CD4-positive, CD25-positive, alpha-beta regulatory T cell (primary cell): ENCODE results near the gene ZNF444. TPM values are rescaled to one million over a fixed set of nuclear protein-coding genes. Genes with fewer than 3 reads are reported as not detected.

Experiments
- ATAC-seq, 2 donors: fragments of 150-1000 bp; cut with Tn5 transposase; one replicate each; pipeline ENCODE4 v1.10.0; 2021; ENCODE audit warnings: low read depth in 2 of 2, moderate number of reproducible peaks in 2 of 2, moderate library complexity in 1 of 2
- DNase-seq, 3 donors: peaks; one replicate each; pipeline versions ENCODE4 v3.0.0 to v3.0.0-alpha.2; 2012 to 2022; ENCODE audit warnings: mixed read lengths in 1 of 3
- H3K27ac ChIP-seq: one replicate; pipeline ENCODE4 v1.7.0; 2013; ENCODE audit warnings: mild to moderate bottlenecking, low read length; ENCODE audit not compliant: insufficient read depth, poor library complexity, severe bottlenecking
- H3K27me3 ChIP-seq: one replicate; pipeline ENCODE4 v1.7.0; 2013; ENCODE audit warnings: low read length; ENCODE audit not compliant: control insufficient read depth, insufficient read depth
- H3K36me3 ChIP-seq: one replicate; pipeline ENCODE4 v1.7.0; 2013; ENCODE audit warnings: mild to moderate bottlenecking, low read length, moderate library complexity; ENCODE audit not compliant: control insufficient read depth, insufficient read depth
- H3K4me1 ChIP-seq: 2 replicates; pipeline ENCODE4 v1.7.0; 2013; ENCODE audit warnings: mild to moderate bottlenecking, low read length; ENCODE audit not compliant: insufficient read depth, control insufficient read depth, poor library complexity, severe bottlenecking
- H3K4me3 ChIP-seq: one replicate; pipeline ENCODE4 v1.7.0; 2013; ENCODE audit warnings: low read depth, mild to moderate bottlenecking, low read length, moderate library complexity
- H3K9me3 ChIP-seq, 2 experiments: 1 replicate in 1 of 2; 2 replicates in 1 of 2; pipeline ENCODE4 v1.7.0; 2013; ENCODE audit warnings: low read length in 2 of 2, mild to moderate bottlenecking in 1 of 2, moderate library complexity in 1 of 2; ENCODE audit not compliant: control insufficient read depth in 2 of 2
- H3K27ac Mint-ChIP-seq, 3 donors: one replicate each; pipeline ENCODE4 v1.8.0; 2020 to 2022; ENCODE audit warnings: mild to moderate bottlenecking in 3 of 3, mixed read lengths in 3 of 3, moderate library complexity in 2 of 3
- H3K27me3 Mint-ChIP-seq: one replicate; pipeline ENCODE4 v1.8.0; 2022; ENCODE audit warnings: mild to moderate bottlenecking, mixed read lengths
- H3K36me3 Mint-ChIP-seq: one replicate; pipeline ENCODE4 v1.8.0; 2020; ENCODE audit warnings: mixed read lengths
- H3K4me1 Mint-ChIP-seq, 4 donors: one replicate each; pipeline ENCODE4 v1.8.0; 2020 to 2022; ENCODE audit warnings: mixed read lengths in 4 of 4, mild to moderate bottlenecking in 1 of 4
- H3K4me3 Mint-ChIP-seq, 4 donors: one replicate each; pipeline ENCODE4 v1.8.0; 2020 to 2022; ENCODE audit warnings: mild to moderate bottlenecking in 4 of 4, mixed read lengths in 4 of 4, moderate library complexity in 3 of 4
- H3K9me3 Mint-ChIP-seq, 7 donors: one replicate each; pipeline ENCODE4 v1.8.0; 2020 to 2022; ENCODE audit warnings: mixed read lengths in 7 of 7, mild to moderate bottlenecking in 3 of 7, moderate library complexity in 2 of 7
- polyA plus RNA-seq, 4 donors: library from polyadenylated mRNA; unstranded; fragments of 300-500 nt; fragmentation: Illumina TruSeq; gene quantifications; one replicate each; pipeline ENCODE4 v1.2.3, GENCODE V29; 2021
- total RNA-seq: library from RNA; stranded (reverse); gene quantifications from one replicate; pipeline ENCODE4 v1.2.3, GENCODE V29; 2022

ZNF444 gene
- total and polyA plus RNA-seq, 5 donors from 2014 or later, result 10.8 to 23.5 (median 14.3) TPM

- Histone ChIP-seq H3K4me1 (no peaks in the 10 kb centered on the region), H3K4me3 (no peak overlapping the region), H3K27me3 (no peaks in the 10 kb centered on the region), H3K9me3 (no peaks in the 10 kb centered on the region), H3K36me3 (peaks cover 23% of the 10 kb centered on the region), H3K27ac (no peak overlapping the region)
- H3K4me3 Mint-ChIP-seq, result no peak overlapping the region
- no peak overlapping the region for H3K27ac Mint-ChIP-seq
- peaks cover 24% of the 10 kb centered on the region for H3K36me3 Mint-ChIP-seq
- no peaks in the 10 kb centered on the region for H3K27me3 Mint-ChIP-seq
- DNase-seq (no peak), ATAC-seq (no peak)
- H3K4me1 Mint-ChIP-seq, result peaks cover 3 to 18% (median 10%) of the 10 kb centered on the region in 4 donors
- H3K9me3 Mint-ChIP-seq, result peaks cover 0 to 6% (median 0%) of the 10 kb centered on the region in 7 donors
Measured at GRCh38 chr19:56155124-56155687, 14.1 kb downstream of the ZNF444 start.

GRCh38 chr19:56156768-56157167 is 15.7 kb downstream of the ZNF444 start:
- peaks cover 0 to 6% (median 0%) of the 10 kb centered on the region in 7 donors for H3K9me3 Mint-ChIP-seq
- no peaks in the 10 kb centered on the region for H3K27me3 Mint-ChIP-seq
- H3K4me1 Mint-ChIP-seq, result peaks cover 0 to 17% (median 10%) of the 10 kb centered on the region in 4 donors
- Histone ChIP-seq H3K36me3 (peaks cover 23% of the 10 kb centered on the region), H3K4me1 (no peaks in the 10 kb centered on the region), H3K9me3 (no peaks in the 10 kb centered on the region), H3K4me3 (no peak overlapping the region), H3K27ac (no peak overlapping the region), H3K27me3 (no peaks in the 10 kb centered on the region)
- peaks cover 24% of the 10 kb centered on the region for H3K36me3 Mint-ChIP-seq
- H3K27ac Mint-ChIP-seq, result no peak overlapping the region
- no peak for DNase-seq
- no peak overlapping the region for H3K4me3 Mint-ChIP-seq
- ATAC-seq, result no peak

GRCh38 chr19:56158170-56158757 is 17.2 kb downstream of the ZNF444 start:
- Mint-ChIP-seq H3K27me3 (no peaks in the 10 kb centered on the region), H3K4me3 (no peak overlapping the region), H3K27ac (no peak overlapping the region), H3K4me1 (peaks cover 0 to 7% (median 6%) of the 10 kb centered on the region in 4 donors), H3K36me3 (peaks cover 27% of the 10 kb centered on the region), H3K9me3 (peaks cover 0 to 6% (median 0%) of the 10 kb centered on the region in 7 donors)
- Histone ChIP-seq H3K9me3 (no peaks in the 10 kb centered on the region), H3K4me1 (no peaks in the 10 kb centered on the region), H3K27me3 (no peaks in the 10 kb centered on the region), H3K36me3 (peaks cover 23% of the 10 kb centered on the region), H3K27ac (no peak overlapping the region), H3K4me3 (no peak overlapping the region)
- ATAC-seq (no peak), DNase-seq (no peak)

- H3K36me3 Mint-ChIP-seq, result peaks cover 27% of the 10 kb centered on the region
- no peak overlapping the region for H3K4me3 Mint-ChIP-seq
- ATAC-seq (no peak), DNase-seq (no peak)
- peaks cover 0 to 2% (median 0%) of the 10 kb centered on the region in 4 donors for H3K4me1 Mint-ChIP-seq
- H3K9me3 Mint-ChIP-seq, result peaks cover 0 to 6% (median 0%) of the 10 kb centered on the region in 7 donors
- H3K27me3 Mint-ChIP-seq, result no peaks in the 10 kb centered on the region
- no peak overlapping the region for H3K4me3 ChIP-seq
- H3K36me3 ChIP-seq, result peaks cover 20% of the 10 kb centered on the region
- no peaks in the 10 kb centered on the region for H3K4me1 ChIP-seq
- H3K27ac Mint-ChIP-seq, result peak overlapping the region in 2 of 3 donors; percentile 15 to 46
- H3K27ac ChIP-seq, result no peak overlapping the region
- H3K9me3 ChIP-seq, result no peaks in the 10 kb centered on the region
- H3K27me3 ChIP-seq, result no peaks in the 10 kb centered on the region
Measured at GRCh38 chr19:56159009-56159559, 18.0 kb downstream of the ZNF444 start.

GRCh38 chr19:56159622-56160271 is 18.7 kb downstream of the ZNF444 start:
- H3K27me3 Mint-ChIP-seq, result peaks cover 4% of the 10 kb centered on the region
- DNase-seq, result no peak
- H3K27ac Mint-ChIP-seq, result no peak overlapping the region
- no peaks in the 10 kb centered on the region for H3K4me1 ChIP-seq
- no peaks in the 10 kb centered on the region for H3K27me3 ChIP-seq
- H3K9me3 Mint-ChIP-seq, result peaks cover 0 to 6% (median 0%) of the 10 kb centered on the region in 7 donors
- no peak overlapping the region for H3K4me3 Mint-ChIP-seq
- no peak for ATAC-seq
- peaks cover 20% of the 10 kb centered on the region for H3K36me3 ChIP-seq
- peaks cover 0 to 2% (median 0%) of the 10 kb centered on the region in 4 donors for H3K4me1 Mint-ChIP-seq
- H3K4me3 ChIP-seq, result no peak overlapping the region
- no peak overlapping the region for H3K27ac ChIP-seq
- no peaks in the 10 kb centered on the region for H3K9me3 ChIP-seq
- H3K36me3 Mint-ChIP-seq, result peaks cover 26% of the 10 kb centered on the region

- no peak overlapping the region for H3K4me3 ChIP-seq
- Mint-ChIP-seq H3K4me1 (no peaks in the 10 kb centered on the region), H3K9me3 (peaks cover 0 to 6% (median 0%) of the 10 kb centered on the region in 7 donors), H3K27me3 (peaks cover 4% of the 10 kb centered on the region), H3K4me3 (peak overlapping the region in 1 of 4 donors; percentile 10), H3K27ac (no peak overlapping the region), H3K36me3 (peaks cover 17% of the 10 kb centered on the region)
- DNase-seq, result no peak
- ATAC-seq, result no peak
- no peaks in the 10 kb centered on the region for H3K9me3 ChIP-seq
- H3K27ac ChIP-seq, result no peak overlapping the region
- no peaks in the 10 kb centered on the region for H3K4me1 ChIP-seq
- H3K36me3 ChIP-seq, result peaks cover 3% of the 10 kb centered on the region
- H3K27me3 ChIP-seq, result no peaks in the 10 kb centered on the region
Measured at GRCh38 chr19:56161534-56161933, 20.4 kb downstream of the ZNF444 start.

GRCh38 chr19:56162258-56162657 is 21.2 kb downstream of the ZNF444 start:
- Mint-ChIP-seq H3K4me3 (no peak overlapping the region), H3K9me3 (peaks cover 0 to 6% (median 0%) of the 10 kb centered on the region in 7 donors), H3K36me3 (peaks cover 17% of the 10 kb centered on the region), H3K27ac (no peak overlapping the region), H3K4me1 (no peaks in the 10 kb centered on the region), H3K27me3 (peaks cover 4% of the 10 kb centered on the region)
- no peak for DNase-seq
- no peak overlapping the region for H3K4me3 ChIP-seq
- no peak overlapping the region for H3K27ac ChIP-seq
- H3K27me3 ChIP-seq, result no peaks in the 10 kb centered on the region
- no peaks in the 10 kb centered on the region for H3K4me1 ChIP-seq
- ATAC-seq, result peak; percentile 28 to 29
- peaks cover 3% of the 10 kb centered on the region for H3K36me3 ChIP-seq
- H3K9me3 ChIP-seq, result no peaks in the 10 kb centered on the region
